ENCODE results near the gene EZH1.

- TF ChIP-seq CTCF (IDR thresholded peaks at IDR 0.05) (no peak), POLR2A (IDR thresholded peaks at IDR 0.05) (no peak), POLR2AphosphoS5 (IDR thresholded peaks at IDR 0.05) (no peak)
Observed at GRCh38 chr17:42782166-42783061, 37.6 kb upstream of the EZH1 start.

Measured in sigmoid colon (tissue), 4 donors.